M059J (cell line): ENCODE data around the gene ZAP70. TPM values are rescaled to one million over a fixed set of nuclear protein-coding genes. Genes with fewer than 3 reads are reported as not detected.

Experiments
- DNase-seq: peaks from one replicate; pipeline ENCODE4 v3.0.0-alpha.2; 2012; ENCODE audit warnings: low read depth
- total RNA-seq: library from RNA; depleted of rRNA; stranded (reverse); fragments of >200 nt; shearing (Covaris generic); gene quantifications from 2 replicates; pipeline ENCODE4 v1.2.3, GENCODE V29; 2014

ZAP70 gene
- total RNA-seq, 1 experiment from 2014 or later = not detected

DNA sequence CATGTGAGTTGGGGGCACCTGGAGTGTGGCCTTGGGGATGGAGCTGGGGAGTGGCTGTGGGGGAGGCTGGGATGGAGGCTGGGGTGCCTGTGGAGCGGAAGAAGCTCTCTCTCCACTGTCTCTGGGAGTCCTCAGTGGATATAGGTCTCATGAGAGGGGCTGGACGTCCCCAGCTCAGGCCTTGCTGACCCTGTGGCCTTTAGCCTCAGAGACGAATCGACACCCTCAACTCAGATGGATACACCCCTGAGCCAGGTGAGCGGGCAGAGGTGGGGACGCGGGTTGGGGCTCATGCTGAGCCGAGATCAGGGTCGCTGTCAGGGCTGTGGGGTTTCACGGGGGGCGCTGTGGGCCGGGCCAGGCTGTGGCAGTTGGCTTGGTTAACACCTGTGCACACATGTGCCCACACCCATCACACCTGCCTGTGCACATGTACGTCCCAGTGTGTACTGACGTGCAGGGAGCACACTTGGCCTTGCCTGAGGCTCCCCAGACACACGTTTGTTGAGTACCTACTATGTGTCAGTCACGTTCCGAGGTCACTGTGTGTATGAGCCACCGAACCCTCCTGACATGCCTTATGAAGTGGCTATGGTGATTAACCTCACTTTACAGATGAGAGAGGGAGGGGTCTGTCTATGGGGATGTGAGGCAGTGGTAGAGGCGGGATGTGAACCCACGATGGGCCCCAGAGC, 20.1 kb downstream of the ZAP70 start:
- DNase-seq = no peak

DNA sequence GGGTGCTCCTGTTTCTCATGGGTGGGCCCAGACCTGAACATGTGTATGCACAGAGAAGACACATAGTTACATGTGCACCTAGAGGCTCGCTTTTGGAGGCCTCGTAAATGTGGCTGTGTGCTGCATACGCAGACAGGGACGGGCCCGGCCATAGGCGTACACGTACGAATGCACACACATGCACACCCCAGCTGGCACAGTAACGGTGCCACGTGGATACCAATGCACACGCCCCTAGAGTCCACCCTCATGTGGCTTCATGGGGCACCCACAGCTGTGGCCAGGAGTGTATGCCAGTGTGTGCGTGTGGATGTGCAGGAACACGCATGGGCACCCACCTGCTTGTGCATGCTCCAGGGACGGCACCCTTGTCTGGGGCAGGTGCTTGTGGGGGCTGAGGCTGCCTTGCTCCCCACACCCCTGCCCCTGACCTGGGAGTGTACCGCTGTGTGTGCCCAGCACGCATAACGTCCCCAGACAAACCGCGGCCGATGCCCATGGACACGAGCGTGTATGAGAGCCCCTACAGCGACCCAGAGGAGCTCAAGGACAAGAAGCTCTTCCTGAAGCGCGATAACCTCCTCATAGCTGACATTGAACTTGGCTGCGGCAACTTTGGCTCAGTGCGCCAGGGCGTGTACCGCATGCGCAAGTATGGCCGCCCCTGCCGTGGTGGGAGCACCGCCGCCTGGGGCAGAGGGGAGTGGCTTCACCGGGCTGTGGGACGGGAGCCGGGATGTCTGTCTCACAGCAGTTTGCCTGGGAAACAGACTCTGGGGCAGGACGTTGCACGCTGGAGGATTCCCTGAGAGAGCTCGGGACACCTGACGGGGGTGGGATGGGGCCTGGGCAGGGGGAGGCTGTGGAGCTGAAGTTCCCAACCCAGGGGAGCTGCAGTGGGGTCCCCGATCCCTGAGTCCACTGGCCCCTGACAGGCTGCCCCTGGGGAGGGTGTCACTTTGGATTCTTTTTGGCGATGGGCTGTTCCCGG, 21.0 kb downstream of the ZAP70 start:
- no peak for DNase-seq

DNA sequence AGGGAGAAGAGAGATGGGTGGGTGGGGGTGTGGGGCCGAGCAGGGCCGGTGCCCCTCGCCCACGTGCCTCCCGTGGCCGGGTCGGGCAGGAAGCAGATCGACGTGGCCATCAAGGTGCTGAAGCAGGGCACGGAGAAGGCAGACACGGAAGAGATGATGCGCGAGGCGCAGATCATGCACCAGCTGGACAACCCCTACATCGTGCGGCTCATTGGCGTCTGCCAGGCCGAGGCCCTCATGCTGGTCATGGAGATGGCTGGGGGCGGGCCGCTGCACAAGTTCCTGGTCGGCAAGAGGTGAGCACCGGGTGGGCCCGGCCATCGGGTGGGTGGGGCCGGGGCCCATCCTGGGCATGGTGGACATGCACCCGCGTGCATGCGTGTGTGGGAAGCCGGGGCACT, 21.8 kb downstream of the ZAP70 start:
- DNase-seq = no peak

DNA sequence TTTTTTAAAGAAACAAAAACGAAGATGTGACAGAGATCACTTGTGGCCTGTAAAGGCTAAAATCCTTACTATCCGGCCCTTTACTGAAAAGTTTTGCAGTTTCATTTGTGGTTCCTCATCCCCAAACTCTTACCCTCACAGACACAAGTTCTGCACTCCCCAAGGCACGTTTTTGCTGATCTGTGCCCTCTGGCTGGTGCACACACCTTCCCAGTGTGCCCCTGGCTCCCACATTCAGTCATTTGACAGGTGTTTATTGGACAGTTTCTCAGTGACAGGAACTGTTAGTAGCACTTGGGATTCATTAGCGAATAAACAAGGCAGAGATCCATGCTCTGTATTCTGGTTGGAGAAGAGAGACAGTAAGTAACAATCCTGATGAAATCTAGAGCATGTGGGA, 22.8 kb downstream of the ZAP70 start:
- no peak for DNase-seq

DNA sequence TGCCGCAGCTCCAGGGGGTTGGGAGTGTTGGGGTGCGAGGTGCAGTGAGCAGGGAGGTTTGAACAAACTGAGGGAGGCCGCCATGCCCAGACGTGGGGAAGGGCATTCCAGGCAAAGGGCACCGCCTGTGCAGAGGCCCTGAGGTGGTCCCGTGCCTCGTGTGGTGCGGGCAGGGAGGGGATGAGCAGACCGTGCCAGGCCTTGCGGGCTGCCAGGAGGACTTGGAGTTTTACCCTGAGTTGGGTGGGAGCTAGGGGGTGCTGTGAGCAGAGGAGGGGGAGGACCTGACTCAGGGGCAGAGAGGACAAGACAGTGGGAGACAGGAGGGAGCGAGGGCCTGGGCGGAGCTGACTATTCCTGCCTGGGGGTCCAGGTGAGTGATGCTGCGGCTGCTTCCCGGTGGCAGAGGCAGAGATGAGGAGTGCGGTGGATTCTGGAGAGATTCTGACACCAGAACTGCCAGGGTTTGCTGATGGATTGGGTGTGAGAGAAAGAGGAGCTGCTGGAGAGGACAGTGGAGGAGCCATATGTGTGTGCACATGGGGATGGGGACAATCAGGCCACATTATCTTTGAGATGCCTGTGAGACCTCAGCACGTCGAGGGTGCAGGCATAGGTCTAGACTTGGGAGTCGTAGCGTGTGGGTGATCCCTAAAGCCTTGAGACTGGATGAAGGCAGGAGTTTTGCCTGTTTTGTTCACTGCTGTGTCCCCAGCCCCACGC, 23.4 kb downstream of the ZAP70 start:
- no peak for DNase-seq

DNA sequence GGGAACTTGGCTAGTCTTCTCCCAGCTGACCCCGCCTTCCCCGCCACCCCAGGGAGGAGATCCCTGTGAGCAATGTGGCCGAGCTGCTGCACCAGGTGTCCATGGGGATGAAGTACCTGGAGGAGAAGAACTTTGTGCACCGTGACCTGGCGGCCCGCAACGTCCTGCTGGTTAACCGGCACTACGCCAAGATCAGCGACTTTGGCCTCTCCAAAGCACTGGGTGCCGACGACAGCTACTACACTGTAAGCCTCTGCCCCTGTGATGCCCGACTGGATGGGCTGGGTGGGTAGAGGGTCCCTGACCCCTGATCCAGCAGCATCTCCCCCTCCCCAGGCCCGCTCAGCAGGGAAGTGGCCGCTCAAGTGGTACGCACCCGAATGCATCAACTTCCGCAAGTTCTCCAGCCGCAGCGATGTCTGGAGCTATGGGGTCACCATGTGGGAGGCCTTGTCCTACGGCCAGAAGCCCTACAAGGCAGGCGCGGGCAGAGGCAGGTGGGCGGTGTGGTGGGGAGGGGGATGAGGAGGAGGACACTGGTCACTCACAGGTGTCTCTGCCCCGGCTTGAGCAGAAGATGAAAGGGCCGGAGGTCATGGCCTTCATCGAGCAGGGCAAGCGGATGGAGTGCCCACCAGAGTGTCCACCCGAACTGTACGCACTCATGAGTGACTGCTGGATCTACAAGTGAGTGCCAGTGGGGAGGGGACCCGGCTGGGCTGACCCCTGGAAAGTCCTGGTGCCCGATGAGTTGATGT, 24.2 kb downstream of the ZAP70 start:
- DNase-seq = no peak

DNA sequence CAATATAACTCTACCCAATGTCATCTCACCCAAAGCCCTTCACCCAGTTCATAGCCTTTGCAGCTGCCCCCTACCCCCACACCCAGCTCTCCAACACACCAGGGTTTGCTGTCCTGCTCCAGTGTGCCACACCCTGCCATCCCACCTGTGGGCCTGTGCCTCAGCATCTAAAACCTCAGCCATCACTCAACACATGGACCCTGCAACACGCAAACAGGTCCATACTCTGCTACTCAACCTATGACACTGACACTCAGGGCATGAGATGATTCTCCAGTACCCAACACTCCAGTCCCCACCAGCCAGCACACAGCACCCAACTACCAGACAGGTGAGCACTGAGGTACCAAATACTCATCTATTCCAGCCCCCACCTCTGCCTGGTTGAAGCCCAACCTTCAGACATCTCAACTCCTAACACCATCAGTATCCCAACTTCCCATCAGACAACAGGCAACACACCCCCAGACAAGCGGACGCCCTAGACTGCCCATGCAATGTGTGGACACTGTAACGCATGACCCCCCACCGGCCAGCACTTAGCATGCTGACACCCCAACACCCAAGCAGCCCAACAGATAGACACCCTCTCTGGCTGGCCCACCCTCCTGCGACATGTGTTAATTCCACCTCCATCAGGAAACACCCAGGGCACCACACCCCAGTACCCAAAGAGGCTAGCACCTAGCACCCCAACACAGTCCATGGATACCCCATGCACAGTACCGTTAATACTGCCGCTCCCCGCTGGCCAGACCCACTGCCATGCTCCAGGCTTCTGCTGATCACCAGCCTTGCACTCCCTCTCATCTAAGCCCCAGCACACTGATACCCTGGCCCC, 25.0 kb downstream of the ZAP70 start:
- DNase-seq = no peak

- DNase-seq = no peak
These were observed 25.9 kb downstream of the ZAP70 start for GRCh38 chr2:97739020-97739892.

GRCh38 chr2:97739893-97740245, 26.5 kb downstream of the ZAP70 start:
- no peak for DNase-seq

DNA sequence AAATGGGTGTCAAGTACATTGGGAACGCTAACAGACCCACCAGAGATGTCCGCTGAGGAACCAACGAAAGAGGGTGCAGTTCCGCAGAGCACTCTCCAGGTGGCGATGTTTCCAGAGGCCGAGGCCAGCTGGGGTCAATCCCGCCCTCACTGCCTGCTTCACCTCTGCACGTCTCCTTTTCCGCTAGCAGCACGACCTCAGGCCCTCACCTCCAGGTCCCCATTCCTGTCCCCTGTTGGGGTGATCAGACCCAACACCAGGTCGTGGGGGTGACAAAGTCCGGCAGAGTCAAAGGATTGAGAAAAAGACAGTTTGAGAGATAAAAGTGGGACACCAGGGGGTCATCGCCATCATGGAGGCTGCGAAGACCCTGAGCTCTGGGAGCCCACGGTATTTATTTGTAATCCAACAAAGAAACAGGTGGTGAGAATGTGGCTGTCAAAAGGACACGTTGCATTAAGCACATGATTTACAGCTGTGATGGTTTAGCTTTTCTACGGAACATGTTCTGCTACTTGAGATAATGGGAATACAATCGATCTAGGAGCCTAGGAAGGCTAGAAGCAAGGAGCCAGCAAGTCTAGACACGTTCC, 27.3 kb downstream of the ZAP70 start:
- DNase-seq = no peak

DNA sequence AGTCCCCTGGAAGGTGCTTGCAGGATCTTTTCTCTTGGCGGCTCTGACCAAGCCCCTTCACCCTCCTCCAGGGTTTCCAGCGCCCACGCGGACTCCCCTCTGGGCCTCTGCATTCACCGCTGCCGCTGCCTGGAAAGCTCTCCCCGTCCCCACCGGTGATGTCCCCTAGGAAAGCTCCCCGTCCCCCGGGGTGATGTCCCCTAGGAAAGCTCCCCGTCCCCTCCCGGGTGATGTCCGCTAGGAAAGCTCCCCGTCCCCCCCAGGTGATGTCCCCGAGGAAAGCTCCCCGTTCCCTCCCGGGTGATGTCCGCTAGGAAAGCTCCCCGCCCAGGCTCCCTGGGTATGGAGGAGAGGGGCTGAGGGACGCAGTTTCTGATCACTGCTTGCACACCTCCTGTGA, 27.9 kb downstream of the ZAP70 start:
- DNase-seq = no peak

DNA sequence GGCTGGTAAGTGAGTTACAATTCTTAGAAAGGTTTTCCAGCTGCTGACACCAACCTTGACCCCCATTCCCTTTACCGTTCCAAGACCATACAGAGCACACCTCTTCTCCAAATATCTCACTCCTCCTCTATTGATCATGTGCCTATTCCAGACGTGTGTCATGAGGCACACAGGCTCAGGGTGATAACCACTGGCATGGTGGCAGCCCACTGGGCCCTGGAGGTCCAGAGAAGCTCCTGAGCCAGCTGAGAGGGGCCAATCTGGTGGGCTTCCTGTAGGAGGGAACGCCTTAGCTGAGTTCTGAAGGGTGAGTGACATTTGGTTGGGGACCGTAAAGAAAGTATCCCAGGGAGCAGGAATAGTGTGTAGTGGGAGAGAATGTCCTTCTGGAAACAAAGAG, 28.3 kb downstream of the ZAP70 start:
- DNase-seq = no peak

- peak; percentile 50 for DNase-seq
These were observed 29.0 kb downstream of the ZAP70 start for GRCh38 chr2:97742381-97742847.

- DNase-seq = no peak
These were observed 30.5 kb downstream of the ZAP70 start for GRCh38 chr2:97743913-97744312.

DNA sequence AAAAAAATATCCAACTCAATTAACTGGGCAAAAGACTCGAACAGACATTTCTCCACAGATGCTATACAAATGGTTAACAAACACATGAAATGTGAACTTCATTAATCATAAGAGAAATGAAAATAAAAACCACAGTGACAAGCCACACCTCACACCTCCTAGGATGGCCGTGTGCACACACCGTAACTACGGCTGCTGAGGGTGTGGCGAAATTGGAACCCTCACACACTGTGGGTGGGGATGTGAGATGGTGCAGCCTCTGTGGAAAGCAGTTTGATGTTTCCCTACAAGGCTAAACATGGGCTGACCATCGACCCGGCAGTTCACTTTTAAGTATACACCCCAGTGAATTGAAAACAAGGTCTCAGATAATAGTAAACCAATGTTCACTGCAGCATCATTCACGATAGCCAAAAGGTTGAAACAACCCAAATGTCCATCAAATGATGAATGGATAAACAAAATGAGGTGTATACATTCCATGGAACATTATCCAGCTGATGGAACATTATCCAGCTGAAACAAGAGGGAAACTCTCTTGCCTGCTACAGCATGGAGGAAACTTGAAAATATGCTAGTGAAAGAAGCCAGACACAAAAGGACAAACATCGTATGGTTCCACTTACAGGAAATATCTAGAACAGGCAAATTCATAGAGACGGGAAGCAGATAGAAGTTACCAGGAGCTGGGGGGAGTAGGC, 32.2 kb downstream of the ZAP70 start:
- DNase-seq = no peak

DNA sequence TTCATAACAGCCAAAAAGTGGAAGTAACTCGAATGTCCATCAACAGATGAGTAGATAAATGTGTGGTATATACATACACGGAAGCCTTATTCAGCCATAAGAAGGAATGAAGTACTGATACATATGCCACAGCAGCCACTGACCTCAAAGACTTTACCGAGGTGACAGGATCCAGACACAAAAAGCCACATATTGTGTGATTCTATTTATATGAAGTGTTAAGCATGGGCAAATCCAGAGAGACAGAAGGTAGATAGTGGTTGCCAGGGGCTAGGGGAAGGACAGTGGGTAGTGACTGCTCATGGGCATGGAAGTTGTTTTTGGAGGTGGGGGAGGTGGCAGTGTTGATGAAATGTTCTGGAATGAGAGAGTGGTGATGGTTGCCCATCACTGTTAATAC, 33.9 kb downstream of the ZAP70 start:
- no peak for DNase-seq

DNA sequence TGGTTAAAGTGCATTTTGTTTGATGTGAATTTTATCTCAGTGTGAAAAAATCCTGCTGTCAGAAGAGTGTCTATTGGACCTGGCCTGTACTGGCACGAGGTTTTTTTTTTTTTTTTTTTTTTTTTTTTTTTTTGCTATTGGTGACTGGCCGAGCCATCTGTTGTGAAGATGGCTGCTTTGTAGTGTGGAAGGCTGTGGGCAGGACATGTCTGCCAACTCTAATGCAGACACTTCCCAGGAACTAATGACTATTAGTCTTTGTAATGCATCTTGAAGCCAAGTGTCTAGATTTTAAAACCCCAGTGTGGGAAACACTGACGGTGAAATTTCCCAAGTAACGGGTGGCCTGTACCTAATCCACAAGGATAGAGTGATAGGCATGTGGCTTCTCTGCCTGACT, 34.3 kb downstream of the ZAP70 start:
- no peak for DNase-seq

DNA sequence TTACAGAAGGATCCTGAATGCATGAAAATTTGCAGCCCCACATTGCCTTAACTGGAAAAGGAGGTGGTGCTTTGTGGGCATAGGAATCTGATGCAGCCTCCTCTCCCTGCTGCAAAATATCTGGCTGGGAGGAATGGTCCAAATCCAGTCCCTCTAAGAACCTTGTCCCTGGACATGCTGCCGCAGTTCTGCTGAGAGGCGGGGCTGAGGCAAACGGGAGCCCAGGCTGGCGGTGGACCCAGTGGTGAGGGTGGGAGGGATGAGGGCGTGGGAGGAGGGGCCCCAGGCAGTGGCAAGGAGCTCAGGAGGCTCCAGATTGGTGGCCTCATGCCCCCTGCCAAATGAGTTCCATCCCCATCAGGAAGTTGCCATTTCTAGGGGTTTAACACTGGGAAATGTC, 36.2 kb downstream of the ZAP70 start:
- DNase-seq = no peak

- no peak for DNase-seq
These were observed 36.6 kb downstream of the ZAP70 start for GRCh38 chr2:97750017-97750416.
